Smooth muscle cell (in vitro differentiated cells): ENCODE results near the gene PLEKHG5. TPM values are rescaled to one million over a fixed set of nuclear protein-coding genes. Genes with fewer than 3 reads are reported as not detected.

ENCODE experiments used
- DNase-seq: peaks from one replicate; lab custom pipeline; 2025; ENCODE audit not compliant: unreplicated experiment; lab: John Stamatoyannopoulos, UW
- H2AFZ ChIP-seq: fragments of 200-600 bp; sonication (generic); 2 replicates; pipeline ENCODE4 v1.6.0; 2016; ENCODE audit warnings: antibody characterized with exemption, low read depth, mild to moderate bottlenecking
- H3F3A ChIP-seq: fragments of 200-600 bp; sonication (generic); 2 replicates; pipeline ENCODE4 v1.6.0; 2017; ENCODE audit warnings: antibody characterized with exemption, low read depth
- H3K27ac ChIP-seq: fragments of 200-600 bp; sonication (generic); 2 replicates; pipeline ENCODE4 v1.5.1; 2016; ENCODE audit warnings: low read depth, mild to moderate bottlenecking
- H3K27me3 ChIP-seq: fragments of 200-600 bp; sonication (generic); 2 replicates; pipeline ENCODE4 v1.6.1; 2016; ENCODE audit warnings: low read depth, mild to moderate bottlenecking
- H3K36me3 ChIP-seq: fragments of 200-600 bp; sonication (generic); 2 replicates; pipeline ENCODE4 v1.5.1; 2016; ENCODE audit warnings: low read depth
- H3K4me1 ChIP-seq: fragments of 200-600 bp; sonication (generic); 2 replicates; pipeline ENCODE4 v1.5.1; 2016; ENCODE audit warnings: low read depth
- H3K4me2 ChIP-seq: fragments of 200-600 bp; sonication (generic); 2 replicates; pipeline ENCODE4 v1.6.0; 2016; ENCODE audit warnings: mild to moderate bottlenecking
- H3K4me3 ChIP-seq: fragments of 200-600 bp; sonication (generic); 2 replicates; pipeline ENCODE4 v1.5.1; 2016; ENCODE audit warnings: mild to moderate bottlenecking
- H3K79me2 ChIP-seq: fragments of 200-600 bp; sonication (generic); 2 replicates; pipeline ENCODE4 v1.6.0; 2016; ENCODE audit warnings: low read depth, mild to moderate bottlenecking
- H3K9ac ChIP-seq: fragments of 200-600 bp; sonication (generic); 2 replicates; pipeline ENCODE4 v1.6.0; 2016; ENCODE audit warnings: low read depth
- H3K9me3 ChIP-seq: fragments of 200-600 bp; sonication (generic); replicated peaks from 2 replicates; pipeline ENCODE4 v1.5.1; 2016; ENCODE audit warnings: low read depth
- H4K20me1 ChIP-seq: fragments of 200-600 bp; sonication (generic); 2 replicates; pipeline ENCODE4 v1.6.0; 2016; ENCODE audit warnings: low read depth
- CTCF ChIP-seq: fragments of 200-600 bp; sonication (generic); IDR thresholded peaks from 2 replicates; pipeline ENCODE4 v1.5.1; 2017; ENCODE audit warnings: borderline replicate concordance, mild to moderate bottlenecking, antibody characterized with exemption; ENCODE audit not compliant: insufficient read depth, poor library complexity, severe bottlenecking
- WGBS: methylation state at CpG from one replicate; pipeline ENCODE4 v1.1.7; 2016; ENCODE audit warnings: low lambda C conversion rate; 5-methylcytosine and 5-hydroxymethylcytosine counted together
- polyA plus RNA-seq: library from polyadenylated mRNA; unstranded; fragments of >200 nt; fragmentation: Nextera tagmentation; extraction: Ambion mirVana; gene quantifications from 2 replicates; pipeline ENCODE4 v1.2.1, GENCODE V29; 2016
- total RNA-seq: library from RNA; depleted of rRNA; stranded (reverse); fragments of >200 nt; gene quantifications from 2 replicates; pipeline ENCODE4 v1.2.3, GENCODE V29; 2014

The PLEKHG5 gene
- total and polyA plus RNA-seq, 2 experiments from 2014 or later, result 10.6 to 14.5 TPM

GRCh38 chr1:6526316-6526715, 34.8 kb upstream of the PLEKHG5 start:
- 83% methylated on average over 11 of the region's 11 CpGs for WGBS

GRCh38 chr1:6523566-6523965, 32.1 kb upstream of the PLEKHG5 start:
- Histone ChIP-seq H3K27ac (no peak overlapping the region), H3K4me2 (no peak overlapping the region), H2AFZ (no peak overlapping the region), H3K36me3 (no peaks in the 10 kb centered on the region), H3K4me1 (peaks cover 13% of the 10 kb centered on the region), H3K4me3 (no peak overlapping the region), H4K20me1 (no peaks in the 10 kb centered on the region), H3F3A (no peaks in the 10 kb centered on the region), H3K9me3 (no peaks in the 10 kb centered on the region), H3K27me3 (no peaks in the 10 kb centered on the region), H3K79me2 (no peaks in the 10 kb centered on the region), H3K9ac (no peak overlapping the region)
- DNase-seq, result no peak
- 49% methylated on average over 5 of the region's 6 CpGs for WGBS
- peak; percentile 47 for TF ChIP-seq CTCF

More at GRCh38 chr1:6526316-6526715, 34.8 kb upstream of the PLEKHG5 start:
- Histone ChIP-seq H3K27ac (no peak overlapping the region), H3K27me3 (no peaks in the 10 kb centered on the region), H3K9me3 (no peaks in the 10 kb centered on the region), H2AFZ (no peak overlapping the region), H3K9ac (no peak overlapping the region), H3K4me2 (no peak overlapping the region), H3F3A (no peaks in the 10 kb centered on the region), H4K20me1 (no peaks in the 10 kb centered on the region), H3K4me1 (no peaks in the 10 kb centered on the region), H3K79me2 (no peaks in the 10 kb centered on the region), H3K4me3 (no peak overlapping the region), H3K36me3 (no peaks in the 10 kb centered on the region)
- TF ChIP-seq CTCF, result no peak
- no peak for DNase-seq

GRCh38 chr1:6521536-6521935, 30.1 kb upstream of the PLEKHG5 start:
- Histone ChIP-seq H4K20me1 (no peaks in the 10 kb centered on the region), H3K79me2 (no peaks in the 10 kb centered on the region), H3K9ac (no peak overlapping the region), H3F3A (no peaks in the 10 kb centered on the region), H3K36me3 (no peaks in the 10 kb centered on the region), H2AFZ (no peak overlapping the region), H3K9me3 (no peaks in the 10 kb centered on the region), H3K27ac (no peak overlapping the region), H3K27me3 (no peaks in the 10 kb centered on the region), H3K4me3 (no peak overlapping the region), H3K4me2 (no peak overlapping the region), H3K4me1 (peaks cover 13% of the 10 kb centered on the region)
- no peak for TF ChIP-seq CTCF
- WGBS, result 57% methylated on average over 5 of the region's 5 CpGs
- no peak for DNase-seq

- TF ChIP-seq CTCF, result no peak
- Histone ChIP-seq H4K20me1 (no peaks in the 10 kb centered on the region), H3K4me1 (peaks cover 13% of the 10 kb centered on the region), H3K27ac (peak overlapping the region; percentile 54), H3K9me3 (no peaks in the 10 kb centered on the region), H3K9ac (no peak overlapping the region), H3K27me3 (no peaks in the 10 kb centered on the region), H3K4me2 (peak overlapping the region; percentile 70), H2AFZ (no peak overlapping the region), H3K79me2 (no peaks in the 10 kb centered on the region), H3F3A (peaks cover 3% of the 10 kb centered on the region), H3K36me3 (no peaks in the 10 kb centered on the region), H3K4me3 (no peak overlapping the region)
- no peak for DNase-seq
- WGBS, result 16% methylated on average over 13 of the region's 13 CpGs
Measured at GRCh38 chr1:6519935-6520671, 28.6 kb upstream of the PLEKHG5 start.
